OCI-LY1 (cell line): ENCODE results near the gene TBX21.
"Not testable (repeated sequence)": the region's sequence is repeated elsewhere in the genome, so short reads cannot be mapped to it uniquely, and the experiment has no call there.

Experiments used
- H2AFZ ChIP-seq: fragments of 200-600 bp; sonication (generic), shearing (Covaris generic); 2 replicates; pipeline ENCODE4 v1.6.0; 2014; ENCODE audit warnings: antibody characterized with exemption, mild to moderate bottlenecking, low read length
- H3F3A ChIP-seq: fragments of 200-600 bp; sonication (generic), shearing (Covaris generic); 2 replicates; pipeline ENCODE4 v1.6.0; 2014; ENCODE audit warnings: mild to moderate bottlenecking, antibody characterized with exemption, low read length, moderate library complexity; ENCODE audit not compliant: insufficient read depth
- H3K27ac ChIP-seq: fragments of 200-600 bp; sonication (generic); 2 replicates; pipeline ENCODE4 v1.5.1; 2014; ENCODE audit warnings: low read length, mixed run types, mild to moderate bottlenecking, low read depth; ENCODE audit not compliant: poor library complexity, severe bottlenecking
- H3K27me3 ChIP-seq: fragments of 200-600 bp; sonication (generic); 2 replicates; pipeline ENCODE4 v1.6.0; 2014; ENCODE audit warnings: antibody characterized with exemption, mild to moderate bottlenecking, low read length, moderate library complexity; ENCODE audit not compliant: insufficient read depth
- H3K36me3 ChIP-seq: fragments of 200-600 bp; sonication (generic); 2 replicates; pipeline ENCODE4 v1.6.1; 2014; ENCODE audit warnings: mild to moderate bottlenecking, antibody characterized with exemption, low read length, moderate library complexity, mixed read lengths; ENCODE audit not compliant: insufficient read depth
- H3K4me1 ChIP-seq: fragments of 200-600 bp; sonication (generic); 2 replicates; pipeline ENCODE4 v1.5.1; 2014; ENCODE audit warnings: mild to moderate bottlenecking, low read length, moderate library complexity; ENCODE audit not compliant: insufficient read depth, severe bottlenecking
- H3K4me2 ChIP-seq: fragments of 200-600 bp; sonication (generic), shearing (Covaris generic); 2 replicates; pipeline ENCODE4 v1.6.1; 2014; ENCODE audit warnings: low read length
- H3K4me3 ChIP-seq: fragments of 200-600 bp; sonication (generic); 2 replicates; pipeline ENCODE4 v1.5.1; 2014; ENCODE audit warnings: low read length, low read depth, mild to moderate bottlenecking, mixed read lengths; ENCODE audit not compliant: poor library complexity, severe bottlenecking
- H3K79me2 ChIP-seq: fragments of 200-600 bp; shearing (Covaris generic); 2 replicates; pipeline ENCODE4 v1.6.1; 2016; ENCODE audit warnings: mixed run types, low read length, mixed read lengths; ENCODE audit not compliant: insufficient read depth
- H3K9ac ChIP-seq: fragments of 200-600 bp; sonication (generic), shearing (Covaris generic); 2 replicates; pipeline ENCODE4 v1.6.1; 2014; ENCODE audit warnings: mild to moderate bottlenecking, low read length, mixed read lengths
- H3K9me2 ChIP-seq: fragments of 200-600 bp; sonication (generic), shearing (Covaris generic); 2 replicates; pipeline ENCODE4 v1.6.1; 2014; ENCODE audit warnings: low read depth, mild to moderate bottlenecking, low read length, mixed read lengths
- H3K9me3 ChIP-seq: fragments of 200-600 bp; shearing (Covaris generic); 2 replicates; pipeline ENCODE4 v1.6.1; 2014; ENCODE audit warnings: low read length, mixed read lengths
- H4K20me1 ChIP-seq: fragments of 200-600 bp; sonication (generic), shearing (Covaris generic); 2 replicates; pipeline ENCODE4 v1.6.0; 2016; ENCODE audit warnings: mild to moderate bottlenecking, low read length; ENCODE audit not compliant: insufficient read depth
- CTCF ChIP-seq: fragments of 200-600 bp; sonication (generic), shearing (Covaris generic); IDR thresholded peaks from 2 replicates; pipeline ENCODE4 v1.5.1; 2017; ENCODE audit warnings: mild to moderate bottlenecking, antibody characterized with exemption, low read length, moderate library complexity, mixed read lengths
- EZH2 ChIP-seq: fragments of 200-600 bp; sonication (generic), shearing (Covaris generic); IDR thresholded peaks from 2 replicates; pipeline ENCODE4 v1.8.0; 2017; ENCODE audit warnings: borderline replicate concordance, mixed run types, mild to moderate bottlenecking, antibody characterized with exemption, low read length, moderate library complexity, mixed read lengths

TBX21 gene

GRCh38 chr17:47760409-47761140 is 27.5 kb downstream of the TBX21 start:
- Histone ChIP-seq H3K36me3 (no peaks in the 10 kb centered on the region; the same call in 1 of the 2 replicates), H2AFZ (no peak overlapping the region), H3K79me2 (no peaks in the 10 kb centered on the region), H3K4me2 (no peak overlapping the region), H3K27me3 (peaks cover 7% of the 10 kb centered on the region), H3K4me3 (no peak overlapping the region), H3K4me1 (no peaks in the 10 kb centered on the region), H3K27ac (no peak overlapping the region), H3F3A (no peaks in the 10 kb centered on the region), H3K9me3 (peaks cover 14% of the 10 kb centered on the region; the same call in 1 of the 2 replicates), H4K20me1 (no peaks in the 10 kb centered on the region), H3K9ac (no peak overlapping the region), H3K9me2 (no peaks in the 10 kb centered on the region)
- TF ChIP-seq CTCF (no peak), EZH2 (no peak)

GRCh38 chr17:47762728-47763127 is 29.7 kb downstream of the TBX21 start:
- H3K79me2 ChIP-seq = no peaks in the 10 kb centered on the region
- H2AFZ ChIP-seq = no peak overlapping the region
- no peaks in the 10 kb centered on the region for H3F3A ChIP-seq
- H3K36me3 ChIP-seq = no peaks in the 10 kb centered on the region
- no peaks in the 10 kb centered on the region for H3K27me3 ChIP-seq
- H4K20me1 ChIP-seq = no peaks in the 10 kb centered on the region
- no peak overlapping the region for H3K9ac ChIP-seq
- H3K9me2 ChIP-seq = no peaks in the 10 kb centered on the region
- no peak overlapping the region for H3K4me2 ChIP-seq
- H3K4me1 ChIP-seq = no peaks in the 10 kb centered on the region
- H3K27ac ChIP-seq = no peak overlapping the region
- peaks cover 7% of the 10 kb centered on the region; the same call in 1 of the 2 replicates for H3K9me3 ChIP-seq
- H3K4me3 ChIP-seq = no peak overlapping the region
- TF ChIP-seq EZH2 (no peak), CTCF (no peak)

GRCh38 chr17:47763913-47764582 is 31.0 kb downstream of the TBX21 start:
- Histone ChIP-seq H3K9me3 (peaks cover 11% of the 10 kb centered on the region), H3K27me3 (peaks cover 4% of the 10 kb centered on the region; the same call in 1 of the 2 replicates), H2AFZ (no peak overlapping the region), H3K4me2 (no peak overlapping the region), H3K9me2 (no peaks in the 10 kb centered on the region), H3K79me2 (no peaks in the 10 kb centered on the region), H3K36me3 (no peaks in the 10 kb centered on the region), H3K27ac (no peak overlapping the region), H4K20me1 (no peaks in the 10 kb centered on the region), H3F3A (no peaks in the 10 kb centered on the region), H3K9ac (no peak overlapping the region), H3K4me1 (no peaks in the 10 kb centered on the region), H3K4me3 (no peak overlapping the region)
- TF ChIP-seq CTCF (no peak), EZH2 (no peak)

GRCh38 chr17:47773649-47774048 is 40.6 kb downstream of the TBX21 start:
- not testable (repeated sequence) for H3K27ac ChIP-seq, H3K9me2 ChIP-seq, H4K20me1 ChIP-seq, H3K4me3 ChIP-seq, H3K4me1 ChIP-seq, H3K4me2 ChIP-seq, H3K79me2 ChIP-seq, H2AFZ ChIP-seq, H3K9ac ChIP-seq, H3F3A ChIP-seq, H3K36me3 ChIP-seq
- Histone ChIP-seq H3K27me3 (peaks cover 12% of the 10 kb centered on the region; the same call in 1 of the 2 replicates), H3K9me3 (peaks cover 11% of the 10 kb centered on the region)
